Subcutaneous adipose tissue (tissue), 4 donors: Measurements from ENCODE around the gene ARHGEF4. TPM values are rescaled to one million over a fixed set of nuclear protein-coding genes. Genes with fewer than 3 reads are reported as not detected.

Experiments
- CTCF ChIP-seq: fragments of 450-650 bp; IDR thresholded peaks from one replicate; pipeline ENCODE4 v1.5.1; 2016; ENCODE audit warnings: low read depth, mild to moderate bottlenecking, control low read depth, antibody characterized with exemption, moderate library complexity
- total RNA-seq, 4 donors: library from RNA; depleted of rRNA; stranded (reverse); fragments of >200 nt; gene quantifications; one replicate each; pipeline ENCODE4 v1.1.0, GENCODE V29; 2016

Gene ARHGEF4
- total RNA-seq, 4 donors from 2014 or later: 4.8 to 17.9 (median 9.8) TPM

- no peak for TF ChIP-seq CTCF
Observed at GRCh38 chr2:130915595-130916437, 79.1 kb downstream of the ARHGEF4 start.

GRCh38 chr2:130916438-130916705 is 79.7 kb downstream of the ARHGEF4 start:
- TF ChIP-seq CTCF: no peak

- TF ChIP-seq CTCF: no peak
Observed at GRCh38 chr2:130917006-130917688, 80.4 kb downstream of the ARHGEF4 start.

- no peak for TF ChIP-seq CTCF
Observed at GRCh38 chr2:130918393-130918792, 81.7 kb downstream of the ARHGEF4 start.

GRCh38 chr2:130920415-130921163 is 83.9 kb downstream of the ARHGEF4 start:
- TF ChIP-seq CTCF: no peak

- TF ChIP-seq CTCF: no peak
Observed at GRCh38 chr2:130921164-130921476, 84.4 kb downstream of the ARHGEF4 start.

- TF ChIP-seq CTCF: no peak
Observed at GRCh38 chr2:130922417-130922816, 85.7 kb downstream of the ARHGEF4 start.
